Stimulated activated CD4-positive, alpha-beta T cell treated with anti-CD3 and anti-CD28 coated beads, Interleukin-2, amount 100 ng/mL, for 48 hours (primary cell): ENCODE results near the gene EPC2.
"Not testable (repeated sequence)": the region's sequence is repeated elsewhere in the genome, so short reads cannot be mapped to it uniquely, and the experiment has no call there.

Experiments used
- DNase-seq, 2 donors: peaks; one replicate each; pipeline ENCODE4 v3.0.0-alpha.2; 2020

The EPC2 gene

GRCh38 chr2:148642891-148643416 lies 1.6 kb upstream of the EPC2 start:
- DNase-seq, result no peak

- DNase-seq, result no peak
Measured at GRCh38 chr2:148643421-148643820, 1.1 kb upstream of the EPC2 start.

GRCh38 chr2:148644883-148645538 lies 460 bp downstream of the EPC2 start:
- DNase-seq, result peak; percentile 92 to 97

DNA sequence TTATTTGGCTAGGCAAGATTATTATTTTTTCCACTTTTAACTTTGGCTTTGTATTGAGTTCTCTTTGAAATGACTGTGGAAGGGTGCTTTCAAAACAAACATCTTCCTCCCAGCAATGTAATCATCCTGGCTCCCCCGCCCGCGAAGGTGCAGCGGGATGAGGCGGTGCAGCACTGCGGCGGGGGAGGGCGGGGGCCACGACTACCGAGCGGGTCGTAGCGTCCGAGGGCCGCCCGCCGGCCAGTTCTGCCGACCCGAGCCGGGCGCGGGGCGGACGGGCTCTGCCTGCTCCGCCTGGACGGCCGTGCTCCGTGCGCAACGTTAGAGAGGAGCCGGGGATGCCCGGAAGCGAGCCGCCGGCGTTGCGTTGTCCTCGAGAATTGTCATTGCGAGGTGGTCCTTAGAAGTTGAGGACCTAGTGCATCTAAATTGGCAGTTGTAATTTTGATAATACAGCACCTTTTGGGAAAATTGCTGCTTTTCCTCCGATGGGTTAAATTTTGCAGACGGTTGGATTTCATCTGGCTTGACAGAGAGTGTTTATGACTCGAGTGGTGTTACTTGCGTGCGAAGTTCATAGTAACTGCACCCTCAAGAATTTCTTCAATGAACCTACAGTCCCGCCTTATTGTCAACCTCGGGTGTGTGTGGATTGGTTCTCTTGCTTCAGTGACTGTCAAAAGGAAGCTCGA lies 1.1 kb downstream of the EPC2 start:
- peak; percentile 37 to 38 for DNase-seq

GRCh38 chr2:148646231-148646559 lies 1.6 kb downstream of the EPC2 start:
- no peak for DNase-seq

DNA sequence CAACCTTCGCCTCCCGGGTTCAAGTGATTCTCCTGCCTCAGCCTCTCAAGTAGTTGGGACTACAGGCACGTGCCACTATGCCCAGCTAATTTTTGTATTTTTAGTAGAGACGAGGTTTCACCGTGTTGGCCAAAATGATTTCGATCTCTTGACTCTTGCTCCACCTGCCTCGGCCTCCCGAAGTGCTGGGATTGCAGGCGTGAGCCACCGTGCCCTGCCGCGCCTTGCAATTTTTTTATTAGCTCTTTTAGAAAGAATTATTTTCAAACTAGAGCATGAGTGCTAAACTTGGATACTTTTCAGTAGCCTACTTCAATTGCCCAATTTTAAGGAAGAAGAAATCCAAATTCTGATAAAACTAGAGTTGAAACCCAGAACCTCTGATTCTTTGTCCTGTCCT lies 3.2 kb downstream of the EPC2 start:
- DNase-seq, result not testable (repeated sequence)

DNA sequence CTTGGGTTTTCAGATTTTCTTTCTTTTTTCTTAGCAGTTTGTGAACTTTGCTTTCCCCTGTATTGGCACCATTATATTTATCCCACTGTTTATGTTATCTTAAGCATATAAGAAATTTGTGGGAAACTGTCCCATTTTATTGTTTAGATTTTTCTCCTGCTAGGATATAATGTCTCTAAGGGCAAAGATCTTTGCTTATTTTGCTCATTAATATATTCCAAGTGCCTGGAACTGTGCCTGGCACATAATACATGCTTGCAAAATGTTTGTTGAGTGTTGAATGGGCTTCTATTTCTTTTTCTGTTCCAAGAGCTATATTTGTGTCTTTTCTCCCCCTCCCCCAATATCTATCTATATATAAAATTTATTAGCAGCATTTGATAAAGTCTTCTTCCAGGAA lies 5.4 kb downstream of the EPC2 start:
- DNase-seq, result no peak

GRCh38 chr2:148650881-148651280 lies 6.3 kb downstream of the EPC2 start:
- no peak for DNase-seq

GRCh38 chr2:148651972-148652371 lies 7.4 kb downstream of the EPC2 start:
- no peak for DNase-seq

DNA sequence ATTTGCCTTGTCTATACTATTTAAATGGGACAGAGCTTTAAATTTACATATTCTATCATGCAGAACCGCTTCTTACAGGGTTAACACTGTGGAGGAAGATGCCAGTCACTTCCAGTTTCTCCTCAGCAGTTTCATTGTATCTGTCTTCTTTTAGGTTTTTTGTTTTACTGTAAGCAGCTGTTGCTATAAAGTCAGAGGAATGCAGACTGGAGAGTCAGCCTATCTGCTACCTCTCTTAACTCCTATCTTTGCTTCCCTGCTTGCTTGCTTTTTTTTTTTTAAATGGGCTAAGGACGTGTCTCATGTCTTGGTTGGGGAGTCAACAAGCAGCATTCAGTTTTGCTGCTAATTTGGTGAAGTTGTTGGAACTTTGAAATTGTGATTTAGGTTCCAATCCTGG lies 8.9 kb downstream of the EPC2 start:
- no peak for DNase-seq

GRCh38 chr2:148654435-148654834 lies 9.9 kb downstream of the EPC2 start:
- no peak for DNase-seq

GRCh38 chr2:148656516-148656915 lies 12.0 kb downstream of the EPC2 start:
- no peak for DNase-seq

- no peak for DNase-seq
Measured at GRCh38 chr2:148658807-148659722, 14.5 kb downstream of the EPC2 start.

GRCh38 chr2:148660999-148661398 lies 16.4 kb downstream of the EPC2 start:
- no peak for DNase-seq

- not testable (repeated sequence) for DNase-seq
Measured at GRCh38 chr2:148662332-148662731, 17.8 kb downstream of the EPC2 start.

GRCh38 chr2:148664229-148664628 lies 19.7 kb downstream of the EPC2 start:
- no peak for DNase-seq

- no peak for DNase-seq
Measured at GRCh38 chr2:148666555-148666954, 22.0 kb downstream of the EPC2 start.

DNA sequence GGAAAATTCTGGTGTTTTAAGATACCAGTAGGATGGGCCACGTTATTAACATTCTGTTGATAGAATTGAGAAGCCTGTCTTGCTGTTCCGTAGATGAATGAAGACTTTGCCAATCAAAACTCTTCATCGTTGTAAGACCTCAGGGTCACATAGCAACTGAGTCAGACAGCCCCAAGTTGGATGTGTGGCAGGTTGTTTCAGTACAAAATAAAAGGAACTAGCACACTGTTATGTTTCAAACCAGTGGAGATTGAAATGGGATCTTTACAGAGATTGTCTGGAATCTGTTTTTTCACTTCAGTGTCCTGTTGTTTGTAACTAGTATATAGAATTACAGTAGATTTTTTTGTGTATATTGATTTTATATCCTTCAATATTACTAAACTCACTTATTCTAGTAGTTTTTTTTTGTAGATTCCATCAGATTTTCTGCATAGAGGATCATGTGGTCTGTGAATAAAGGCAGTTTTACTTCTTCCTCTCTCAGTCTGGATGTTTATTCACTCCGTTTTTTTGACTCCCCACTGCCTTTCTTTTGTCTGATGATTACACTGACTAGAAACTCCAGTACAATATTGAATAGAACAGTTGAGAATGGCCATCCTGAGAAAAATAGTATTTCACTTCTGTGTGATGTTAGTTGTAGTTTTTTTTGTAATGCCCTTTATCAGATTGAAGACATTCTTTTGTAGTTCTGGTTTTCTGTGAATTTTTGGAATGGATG lies 22.7 kb downstream of the EPC2 start:
- no peak for DNase-seq

- no peak for DNase-seq
Measured at GRCh38 chr2:148670773-148671172, 26.2 kb downstream of the EPC2 start.

DNA sequence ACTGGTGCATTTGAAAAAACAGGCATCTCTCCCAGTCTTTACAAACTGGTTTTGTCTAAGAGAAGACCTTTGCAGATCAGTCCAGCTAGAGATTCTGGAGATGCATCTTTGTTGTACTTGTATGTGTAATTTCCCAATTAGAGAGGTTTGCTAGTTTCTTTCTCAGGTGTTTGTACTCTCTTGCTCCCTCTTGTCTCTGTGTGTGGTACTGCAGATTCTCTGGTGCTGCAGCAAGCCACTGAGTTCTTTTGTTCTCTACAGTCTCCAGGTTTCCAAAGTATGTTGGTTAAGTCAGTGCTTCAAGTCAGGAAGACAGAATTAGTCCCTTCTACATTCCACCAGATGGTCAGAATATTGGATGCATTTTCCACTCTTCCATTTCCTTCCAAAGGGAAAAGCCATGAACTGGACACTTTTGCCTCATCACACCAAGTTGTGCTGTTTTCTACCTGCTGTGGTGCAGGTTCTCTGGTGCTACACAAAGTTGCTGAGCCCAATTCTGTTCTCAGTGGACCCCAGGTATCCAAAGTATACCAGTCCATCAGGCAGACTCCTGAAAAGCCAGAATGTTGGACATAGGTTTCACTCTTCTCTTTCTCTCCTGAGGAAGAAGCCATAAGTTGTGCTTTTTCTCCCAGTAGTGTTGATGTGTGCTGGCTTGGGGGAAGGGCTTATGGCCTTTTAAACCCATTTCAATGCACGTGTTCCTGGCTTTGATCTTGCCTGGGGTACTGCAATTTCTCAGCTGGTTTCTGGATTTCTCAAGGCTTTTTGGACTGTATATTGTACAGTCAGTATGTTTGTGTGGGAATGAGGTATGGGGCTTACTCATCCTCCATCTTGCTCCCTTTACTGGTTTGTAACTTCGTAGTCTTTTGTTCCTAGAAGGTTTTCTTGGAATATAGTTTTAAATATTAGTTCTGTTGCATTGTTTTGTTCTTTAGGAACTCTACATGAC lies 29.8 kb downstream of the EPC2 start:
- peak; percentile 13 to 25 for DNase-seq

DNA sequence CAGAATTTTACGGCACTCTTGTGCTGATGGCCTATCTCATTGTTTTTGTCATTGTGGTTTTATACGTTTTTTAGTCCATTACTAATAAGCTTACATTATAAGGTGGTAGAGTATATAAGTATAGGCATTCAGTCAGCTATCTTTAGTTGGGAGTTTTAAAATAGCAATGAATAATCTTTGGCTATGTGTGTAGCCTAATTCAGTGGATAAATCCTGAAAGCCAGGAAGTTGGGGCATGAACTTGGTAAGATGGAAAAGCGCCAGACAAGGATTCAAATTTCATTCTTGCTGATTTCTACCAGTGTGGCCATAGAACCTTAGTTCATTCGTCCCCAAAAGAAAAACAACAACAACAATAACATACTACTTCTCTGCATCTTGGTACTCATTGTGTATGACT lies 31.2 kb downstream of the EPC2 start:
- DNase-seq, result no peak
